ENCODE measurements around the gene RPA3. TPM values are rescaled to one million over a fixed set of nuclear protein-coding genes. Genes with fewer than 3 reads are reported as not detected.

RPA3 gene
- polyA plus RNA-seq, 1 experiment, result 22.9 TPM

- DNase-seq (ENCODE audit: low read depth, low spot score), result no peak
- ChIA-PET POLR2A (no interaction called here), CTCF (interaction anchor here (0.7 to 3.5 kb wide), 17 partner anchors 11 to 700 kb away, joined by 3 to 56 read pairs (median 7); partner anchors contain the start of gene UMAD1)
- Histone ChIP-seq H3K27ac (ENCODE audit: low read depth, low read length) (no peak overlapping the region), H3K4me3 (ENCODE audit: low read depth, low read length) (no peak overlapping the region), H3K27me3 (ENCODE audit: control insufficient read depth, insufficient read depth, low read length) (no peaks in the 10 kb centered on the region), H3K9me3 (ENCODE audit: control insufficient read depth, insufficient read depth, low read length) (no peaks in the 10 kb centered on the region)
- no peak for TF ChIP-seq CTCF (IDR thresholded peaks at IDR 0.05; ENCODE audit: low read depth, low read length)
These were observed 122.2 kb downstream of the RPA3 start for GRCh38 chr7:7596176-7596575.

GRCh38 chr7:7595451-7595850 lies 123.0 kb downstream of the RPA3 start:
- no peaks in the 10 kb centered on the region for H3K27me3 ChIP-seq (ENCODE audit: control insufficient read depth, insufficient read depth, low read length)
- H3K9me3 ChIP-seq (ENCODE audit: control insufficient read depth, insufficient read depth, low read length), result no peaks in the 10 kb centered on the region

More at GRCh38 chr7:7595451-7595850, 123.0 kb downstream of the RPA3 start:
- POLR2A ChIA-PET, result no interaction called here
- CTCF ChIA-PET, result interaction anchor here (0.7 to 3.5 kb wide), 24 partner anchors 10 to 701 kb away, joined by 3 to 56 read pairs (median 4); partner anchors contain the start of genes RPA3 and UMAD1
- Histone ChIP-seq H3K4me3 (ENCODE audit: low read depth, low read length) (no peak overlapping the region), H3K27ac (ENCODE audit: low read depth, low read length) (no peak overlapping the region)
- DNase-seq (ENCODE audit: low read depth, low spot score), result no peak
- TF ChIP-seq CTCF (IDR thresholded peaks at IDR 0.05; ENCODE audit: low read depth, low read length), result peak; percentile 43

Other genes with a start within 250 kb of the RPA3 start
- 0.02 and 0.04 TPM in 2 replicates for gene COL28A1, start 182.7 kb downstream of the RPA3 start, polyA plus RNA-seq (2011; rRNA removed)
- gene MIOS, start 151.7 kb downstream of the RPA3 start, polyA plus RNA-seq (2011; rRNA removed), result 19.0 and 26.6 TPM in 2 replicates
- gene UMAD1, start 77.9 kb downstream of the RPA3 start, polyA plus RNA-seq (2011; rRNA removed), result 16.5 and 22.8 TPM in 2 replicates